HL-60 (cell line): ENCODE results near the gene HYDIN.
A peak's percentile ranks its signal among the peaks of the same experiment; 100 is the strongest.

Experiments used
- DNase-seq, 2 experiments: peaks; one replicate each; pipeline ENCODE4 v3.0.0-alpha.2; 2010 to 2020; ENCODE audit warnings: low read depth in 1 of 2, low spot score in 1 of 2
- H3K27ac ChIP-seq: fragments of 250-450 bp; sonication (Bioruptor Pico); replicated peaks from 2 replicates; pipeline ENCODE4 v1.5.1; 2020; ENCODE audit warnings: mild to moderate bottlenecking, moderate library complexity
- H3K27me3 ChIP-seq: fragments of 250-450 bp; sonication (Bioruptor Pico); 2 replicates; pipeline ENCODE4 v1.5.1; 2021; ENCODE audit warnings: mild to moderate bottlenecking, moderate library complexity; ENCODE audit not compliant: insufficient read depth, poor library complexity, severe bottlenecking
- H3K4me3 ChIP-seq: replicated peaks from 2 replicates; pipeline ENCODE4 v1.5.1; 2011; ENCODE audit warnings: mild to moderate bottlenecking, control low read depth, low read length; ENCODE audit not compliant: insufficient read depth
- GABPA ChIP-seq: IDR thresholded peaks from 2 replicates; pipeline ENCODE4 v1.6.1; 2012; ENCODE audit warnings: low read depth
- POLR2AphosphoS5 ChIP-seq: IDR thresholded peaks from 2 replicates; pipeline ENCODE4 v1.6.1; 2012; ENCODE audit warnings: low read depth
- SPI1 ChIP-seq: IDR thresholded peaks from 2 replicates; pipeline ENCODE4 v1.6.1; 2012; ENCODE audit warnings: low read depth, mild to moderate bottlenecking, borderline replicate concordance
- TF ChIP-seq, protein P1 (sequence below): IDR thresholded peaks from one replicate; pipeline ENCODE4 v1.5.1; 2011; ENCODE audit warnings: low read length, control low read depth, inconsistent platforms; ENCODE audit not compliant: insufficient read depth
- TF ChIP-seq, protein P2 (sequence below): IDR thresholded peaks from 2 replicates; pipeline ENCODE4 v1.6.1; 2012; ENCODE audit warnings: low read depth; ENCODE audit not compliant: insufficient replicate concordance

Gene HYDIN

DNA sequence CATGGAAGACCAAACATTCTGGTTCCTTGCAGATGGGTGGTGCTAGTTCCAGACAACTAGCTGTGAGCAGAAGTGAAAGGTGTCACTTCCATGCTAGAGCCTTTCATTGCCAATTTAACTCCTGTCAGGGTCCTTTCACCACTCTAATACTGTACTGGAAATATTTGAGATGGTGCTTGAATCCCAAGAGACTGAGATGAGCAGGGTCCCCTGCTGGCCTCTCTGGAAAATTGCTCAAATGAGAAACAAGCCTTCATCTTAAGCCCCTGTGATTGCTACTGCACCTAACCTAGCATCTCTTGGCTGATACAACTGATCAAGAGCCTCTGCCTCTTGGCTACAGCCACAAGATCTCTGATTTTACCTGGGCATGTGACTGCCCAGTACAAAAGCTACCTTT is 422.2 kb downstream of the HYDIN start:
- no peak for TF ChIP-seq SPI1
- TF ChIP-seq POLR2AphosphoS5, result no peak
- no peak for TF ChIP-seq GABPA
- TF ChIP-seq, protein P1, sequence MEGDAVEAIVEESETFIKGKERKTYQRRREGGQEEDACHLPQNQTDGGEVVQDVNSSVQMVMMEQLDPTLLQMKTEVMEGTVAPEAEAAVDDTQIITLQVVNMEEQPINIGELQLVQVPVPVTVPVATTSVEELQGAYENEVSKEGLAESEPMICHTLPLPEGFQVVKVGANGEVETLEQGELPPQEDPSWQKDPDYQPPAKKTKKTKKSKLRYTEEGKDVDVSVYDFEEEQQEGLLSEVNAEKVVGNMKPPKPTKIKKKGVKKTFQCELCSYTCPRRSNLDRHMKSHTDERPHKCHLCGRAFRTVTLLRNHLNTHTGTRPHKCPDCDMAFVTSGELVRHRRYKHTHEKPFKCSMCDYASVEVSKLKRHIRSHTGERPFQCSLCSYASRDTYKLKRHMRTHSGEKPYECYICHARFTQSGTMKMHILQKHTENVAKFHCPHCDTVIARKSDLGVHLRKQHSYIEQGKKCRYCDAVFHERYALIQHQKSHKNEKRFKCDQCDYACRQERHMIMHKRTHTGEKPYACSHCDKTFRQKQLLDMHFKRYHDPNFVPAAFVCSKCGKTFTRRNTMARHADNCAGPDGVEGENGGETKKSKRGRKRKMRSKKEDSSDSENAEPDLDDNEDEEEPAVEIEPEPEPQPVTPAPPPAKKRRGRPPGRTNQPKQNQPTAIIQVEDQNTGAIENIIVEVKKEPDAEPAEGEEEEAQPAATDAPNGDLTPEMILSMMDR, result no peak
- TF ChIP-seq, protein P2, sequence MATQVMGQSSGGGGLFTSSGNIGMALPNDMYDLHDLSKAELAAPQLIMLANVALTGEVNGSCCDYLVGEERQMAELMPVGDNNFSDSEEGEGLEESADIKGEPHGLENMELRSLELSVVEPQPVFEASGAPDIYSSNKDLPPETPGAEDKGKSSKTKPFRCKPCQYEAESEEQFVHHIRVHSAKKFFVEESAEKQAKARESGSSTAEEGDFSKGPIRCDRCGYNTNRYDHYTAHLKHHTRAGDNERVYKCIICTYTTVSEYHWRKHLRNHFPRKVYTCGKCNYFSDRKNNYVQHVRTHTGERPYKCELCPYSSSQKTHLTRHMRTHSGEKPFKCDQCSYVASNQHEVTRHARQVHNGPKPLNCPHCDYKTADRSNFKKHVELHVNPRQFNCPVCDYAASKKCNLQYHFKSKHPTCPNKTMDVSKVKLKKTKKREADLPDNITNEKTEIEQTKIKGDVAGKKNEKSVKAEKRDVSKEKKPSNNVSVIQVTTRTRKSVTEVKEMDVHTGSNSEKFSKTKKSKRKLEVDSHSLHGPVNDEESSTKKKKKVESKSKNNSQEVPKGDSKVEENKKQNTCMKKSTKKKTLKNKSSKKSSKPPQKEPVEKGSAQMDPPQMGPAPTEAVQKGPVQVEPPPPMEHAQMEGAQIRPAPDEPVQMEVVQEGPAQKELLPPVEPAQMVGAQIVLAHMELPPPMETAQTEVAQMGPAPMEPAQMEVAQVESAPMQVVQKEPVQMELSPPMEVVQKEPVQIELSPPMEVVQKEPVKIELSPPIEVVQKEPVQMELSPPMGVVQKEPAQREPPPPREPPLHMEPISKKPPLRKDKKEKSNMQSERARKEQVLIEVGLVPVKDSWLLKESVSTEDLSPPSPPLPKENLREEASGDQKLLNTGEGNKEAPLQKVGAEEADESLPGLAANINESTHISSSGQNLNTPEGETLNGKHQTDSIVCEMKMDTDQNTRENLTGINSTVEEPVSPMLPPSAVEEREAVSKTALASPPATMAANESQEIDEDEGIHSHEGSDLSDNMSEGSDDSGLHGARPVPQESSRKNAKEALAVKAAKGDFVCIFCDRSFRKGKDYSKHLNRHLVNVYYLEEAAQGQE, result no peak
- DNase-seq, result no peak
- H3K27ac ChIP-seq, result no peak overlapping the region
- no peak overlapping the region for H3K4me3 ChIP-seq
- no peaks in the 10 kb centered on the region for H3K27me3 ChIP-seq

DNA sequence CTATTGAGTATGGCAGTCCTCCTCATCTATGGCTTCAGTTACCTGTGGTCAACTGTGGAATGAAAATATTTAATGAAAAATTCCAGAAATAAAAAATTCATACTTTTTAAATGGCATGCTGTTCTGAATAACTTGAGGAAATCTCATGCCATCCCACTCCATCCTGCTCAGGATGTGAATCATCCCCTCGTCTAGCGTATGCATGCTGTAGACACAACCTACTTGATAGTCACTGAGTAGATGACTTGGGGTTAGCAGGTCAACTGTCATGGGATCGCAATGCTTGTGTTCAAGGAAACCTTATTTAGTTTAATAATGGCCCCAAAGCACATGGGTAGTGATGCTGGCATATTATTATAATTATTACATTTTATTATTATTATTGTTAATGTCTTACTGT is 424.7 kb downstream of the HYDIN start:
- Histone ChIP-seq H3K4me3 (no peak overlapping the region), H3K27me3 (no peaks in the 10 kb centered on the region), H3K27ac (no peak overlapping the region)
- TF ChIP-seq, protein P1, result no peak
- TF ChIP-seq, protein P2, result no peak
- TF ChIP-seq GABPA, result no peak
- TF ChIP-seq SPI1, result no peak
- no peak for TF ChIP-seq POLR2AphosphoS5
- DNase-seq, result no peak

DNA sequence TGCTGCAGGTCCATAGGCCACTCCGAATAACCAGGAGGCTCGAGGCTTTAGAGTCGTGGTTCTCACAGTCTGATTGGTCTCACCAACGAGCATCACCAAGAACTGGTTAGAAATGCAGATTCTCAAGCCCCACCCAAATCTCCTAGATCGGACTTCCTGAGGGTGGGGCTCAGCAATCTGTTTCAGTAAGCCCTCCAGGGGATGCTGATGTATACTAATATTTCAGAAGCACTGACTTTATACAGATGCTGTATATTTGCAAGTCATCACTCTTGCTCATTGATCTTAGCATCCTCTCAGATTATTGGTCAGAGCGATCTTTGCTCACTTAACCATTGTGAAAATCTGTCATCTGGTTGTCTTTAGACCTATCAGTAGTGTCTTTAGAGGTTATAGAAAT is 425.1 kb downstream of the HYDIN start:
- TF ChIP-seq POLR2AphosphoS5, result no peak
- Histone ChIP-seq H3K4me3 (no peak overlapping the region), H3K27me3 (no peaks in the 10 kb centered on the region), H3K27ac (no peak overlapping the region; the same call in 1 of the 2 replicates)
- DNase-seq, result no peak

DNA sequence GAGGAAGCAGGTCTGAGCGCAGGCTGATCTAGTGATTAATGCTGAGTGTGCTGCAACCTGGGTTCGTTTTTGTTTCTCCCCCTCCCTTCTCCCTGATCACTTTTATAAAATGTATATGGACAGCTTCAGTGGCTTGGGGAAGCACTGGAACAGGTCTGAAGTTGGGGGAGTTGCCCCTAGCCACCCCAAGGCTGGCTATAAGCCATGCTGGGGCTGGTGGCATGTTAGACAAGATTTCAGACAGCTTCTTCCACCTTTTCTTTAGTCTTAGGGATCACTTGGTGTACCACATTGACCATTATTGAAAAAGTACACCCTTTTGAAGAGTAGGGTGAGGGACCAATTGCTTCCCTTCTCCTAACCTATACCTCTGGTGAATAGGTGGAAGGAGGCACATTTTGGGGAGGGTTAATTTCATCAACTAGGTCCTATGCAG is 425.8 kb downstream of the HYDIN start:
- no peaks in the 10 kb centered on the region for H3K27me3 ChIP-seq
- peak overlapping the region; percentile 60 for H3K27ac ChIP-seq
- TF ChIP-seq, protein P1, result no peak
- no peak overlapping the region for H3K4me3 ChIP-seq
- DNase-seq, result no peak
